ENCODE results near the gene ZER1.

ZER1 gene

GRCh38 chr9:128729766-128730517 is 41.8 kb downstream of the ZER1 start:
- no peak overlapping the region for H3K4me2 ChIP-seq (ENCODE audit: low read depth, low read length)
- no peaks in the 10 kb centered on the region for H4K20me1 ChIP-seq (ENCODE audit: insufficient read depth, low read length)
- no peak overlapping the region for H3K9ac ChIP-seq (ENCODE audit: low read length)
- H3K36me3 ChIP-seq (replicated peaks; ENCODE audit: insufficient read depth, low read length): no peaks in the 10 kb centered on the region
- H3K9me2 ChIP-seq (replicated peaks; ENCODE audit: insufficient read depth, low read length): no peaks in the 10 kb centered on the region
- no peak overlapping the region for H2AFZ ChIP-seq (ENCODE audit: low read length)
- H3K27me3 ChIP-seq (replicated peaks; ENCODE audit: insufficient read depth, low read length): no peaks in the 10 kb centered on the region
- DNase-seq: no peak
- peaks cover 2% of the 10 kb centered on the region; the same call in 1 of the 2 replicates for H3K4me1 ChIP-seq (ENCODE audit: low read length)
- no peaks in the 10 kb centered on the region for H3K79me2 ChIP-seq (ENCODE audit: low read length)
- H3F3A ChIP-seq (ENCODE audit: insufficient read depth, low read length): peaks cover 1% of the 10 kb centered on the region; the same call in 1 of the 2 replicates
- TF ChIP-seq EZH2phosphoT487 (IDR thresholded peaks at IDR 0.05; ENCODE audit: low read length): no peak
- no peak for TF ChIP-seq CTCF (IDR thresholded peaks at IDR 0.05; ENCODE audit: low read length)
- TF ChIP-seq EZH2 (optimal IDR thresholded peaks at IDR 0.05; ENCODE audit: low read depth, low read length): no peak
- no peak overlapping the region for H3K4me3 ChIP-seq (ENCODE audit: low read length)
- no peak overlapping the region for H3K27ac ChIP-seq (ENCODE audit: low read length)
- no peaks in the 10 kb centered on the region for H3K9me3 ChIP-seq (replicated peaks; ENCODE audit: insufficient read depth, low read length)

- H3K36me3 ChIP-seq (replicated peaks; ENCODE audit: insufficient read depth, low read length): no peaks in the 10 kb centered on the region
- H2AFZ ChIP-seq (ENCODE audit: low read length): no peak overlapping the region
- H3K79me2 ChIP-seq (ENCODE audit: low read length): no peaks in the 10 kb centered on the region
- H4K20me1 ChIP-seq (ENCODE audit: insufficient read depth, low read length): no peaks in the 10 kb centered on the region
- H3K4me2 ChIP-seq (ENCODE audit: low read depth, low read length): no peak overlapping the region
- no peaks in the 10 kb centered on the region for H3K9me2 ChIP-seq (replicated peaks; ENCODE audit: insufficient read depth, low read length)
- no peak overlapping the region for H3K9ac ChIP-seq (ENCODE audit: low read length)
- no peaks in the 10 kb centered on the region for H3K27me3 ChIP-seq (replicated peaks; ENCODE audit: insufficient read depth, low read length)
- H3K9me3 ChIP-seq (replicated peaks; ENCODE audit: insufficient read depth, low read length): no peaks in the 10 kb centered on the region
- no peak for TF ChIP-seq EZH2phosphoT487 (IDR thresholded peaks at IDR 0.05; ENCODE audit: low read length)
- TF ChIP-seq CTCF (IDR thresholded peaks at IDR 0.05; ENCODE audit: low read length): no peak
- TF ChIP-seq EZH2 (optimal IDR thresholded peaks at IDR 0.05; ENCODE audit: low read depth, low read length): no peak
- H3K4me1 ChIP-seq (ENCODE audit: low read length): peaks cover 4% of the 10 kb centered on the region; the same call in 1 of the 2 replicates
- DNase-seq: no peak
- H3K4me3 ChIP-seq (ENCODE audit: low read length): no peak overlapping the region
- H3K27ac ChIP-seq (ENCODE audit: low read length): no peak overlapping the region
- H3F3A ChIP-seq (ENCODE audit: insufficient read depth, low read length): peaks cover 6% of the 10 kb centered on the region; the same call in 1 of the 2 replicates
These were observed 42.4 kb downstream of the ZER1 start for GRCh38 chr9:128729302-128729701.

- no peak for DNase-seq
- Histone ChIP-seq H3K9me2 (replicated peaks; ENCODE audit: insufficient read depth, low read length) (no peaks in the 10 kb centered on the region), H3K9ac (ENCODE audit: low read length) (no peak overlapping the region), H3K79me2 (ENCODE audit: low read length) (peaks cover 6% of the 10 kb centered on the region), H3K27me3 (replicated peaks; ENCODE audit: insufficient read depth, low read length) (no peaks in the 10 kb centered on the region), H2AFZ (ENCODE audit: low read length) (no peak overlapping the region), H3K27ac (ENCODE audit: low read length) (no peak overlapping the region), H4K20me1 (ENCODE audit: insufficient read depth, low read length) (no peaks in the 10 kb centered on the region), H3K9me3 (replicated peaks; ENCODE audit: insufficient read depth, low read length) (no peaks in the 10 kb centered on the region), H3K4me1 (ENCODE audit: low read length) (peaks cover 4% of the 10 kb centered on the region; the same call in 1 of the 2 replicates), H3K4me2 (ENCODE audit: low read depth, low read length) (no peak overlapping the region), H3K4me3 (ENCODE audit: low read length) (no peak overlapping the region), H3F3A (ENCODE audit: insufficient read depth, low read length) (peaks cover 6% of the 10 kb centered on the region; the same call in 1 of the 2 replicates), H3K36me3 (replicated peaks; ENCODE audit: insufficient read depth, low read length) (no peaks in the 10 kb centered on the region)
- TF ChIP-seq CTCF (IDR thresholded peaks at IDR 0.05; ENCODE audit: low read length): no peak
- no peak for TF ChIP-seq EZH2 (optimal IDR thresholded peaks at IDR 0.05; ENCODE audit: low read depth, low read length)
- no peak for TF ChIP-seq EZH2phosphoT487 (IDR thresholded peaks at IDR 0.05; ENCODE audit: low read length)
These were observed 43.4 kb downstream of the ZER1 start for GRCh38 chr9:128728298-128728697.
